ENCODE results near the gene GJB6. TPM values are rescaled to one million over a fixed set of nuclear protein-coding genes. Genes with fewer than 3 reads are reported as not detected.

Gene GJB6
- total and polyA plus RNA-seq, 2 donors (not counting 1 experiment from before 2014, with no cell fraction given): not detected

GRCh38 chr13:20239748-20240147 lies 7.6 kb upstream of the GJB6 start:
- CTCF ChIA-PET: no interaction called here
- Histone ChIP-seq H3K9ac (ENCODE audit: low read length) (no peak overlapping the region), H2AFZ (ENCODE audit: insufficient read depth, low read depth, low read length, poor library complexity, severe bottlenecking) (no peak overlapping the region), H3K27ac (ENCODE audit: low read length in 2 of 2) (no peak overlapping the region), H3K9me3 (ENCODE audit: control extremely low read depth in 1 of 3, control insufficient read depth in 2 of 3, insufficient read depth in 1 of 3, low read length in 2 of 3) (no peaks in the 10 kb centered on the region), H4K20me1 (ENCODE audit: control insufficient read depth, insufficient read depth, low read length, poor library complexity, severe bottlenecking) (no peaks in the 10 kb centered on the region), H3K4me2 (replicated peaks; ENCODE audit: low read depth, low read length, poor library complexity, severe bottlenecking) (no peak overlapping the region), H3K36me3 (replicated peaks in 1 of 2; ENCODE audit: control extremely low read depth in 1 of 2, control insufficient read depth in 1 of 2, extremely low read depth in 1 of 2, insufficient read depth in 2 of 2, low read length in 1 of 2) (no peaks in the 10 kb centered on the region), H3K27me3 (replicated peaks in 1 of 4; ENCODE audit: control extremely low read depth in 1 of 4, control insufficient read depth in 3 of 4, insufficient read depth in 4 of 4, low read length in 3 of 4) (peaks cover 0 to 3% (median under 1%) of the 10 kb centered on the region in 4 experiments), H3K4me1 (ENCODE audit: control insufficient read depth in 2 of 2, insufficient read depth in 2 of 2, low read length in 2 of 2) (no peaks in the 10 kb centered on the region), H3K4me3 (ENCODE audit: control extremely low read depth in 1 of 5, extremely low read depth in 1 of 5, insufficient read depth in 1 of 5, low read depth in 2 of 5, low read length in 4 of 5) (no peak overlapping the region), H3K79me2 (ENCODE audit: control insufficient read depth, insufficient read depth, low read length) (no peaks in the 10 kb centered on the region)
- TF ChIP-seq EZH2 (IDR thresholded peaks at IDR 0.05; ENCODE audit: borderline replicate concordance, insufficient read depth, low read depth, low read length, poor library complexity, severe bottlenecking) (no peak), CTCF (IDR thresholded peaks at IDR 0.05) (no peak)
- Mint-ChIP-seq H3K27ac (no peak overlapping the region), H3K9me3 (ENCODE audit: insufficient read depth) (no peaks in the 10 kb centered on the region), H3K27me3 (peaks cover 21% of the 10 kb centered on the region), H3K4me3 (no peak overlapping the region), H3K4me1 (no peaks in the 10 kb centered on the region)
- 87% methylated on average over 4 of the region's 6 CpGs for WGBS (ENCODE audit: insufficient coverage)
- DNase-seq (no peak), ATAC-seq (ENCODE audit: low read depth) (no peak)
- POLR2A ChIA-PET: no interaction called here
- intact Hi-C loops (cut with micrococcal nuclease): no loop called here

GRCh38 chr13:20232556-20233277 lies 598 bp upstream of the GJB6 start:
- Histone ChIP-seq H3K79me2 (ENCODE audit: control insufficient read depth, insufficient read depth, low read length) (no peaks in the 10 kb centered on the region), H3K9me3 (ENCODE audit: control extremely low read depth in 1 of 3, control insufficient read depth in 2 of 3, insufficient read depth in 1 of 3, low read length in 2 of 3) (peaks cover 0 to 3% (median 0%) of the 10 kb centered on the region in 3 donors), H3K27me3 (replicated peaks in 1 of 4; ENCODE audit: control extremely low read depth in 1 of 4, control insufficient read depth in 3 of 4, insufficient read depth in 4 of 4, low read length in 3 of 4) (peaks cover 0 to 32% (median 12%) of the 10 kb centered on the region in 4 experiments), H3K4me1 (ENCODE audit: control insufficient read depth in 2 of 2, insufficient read depth in 2 of 2, low read length in 2 of 2) (peaks cover 9 to 15% of the 10 kb centered on the region in 2 donors), H2AFZ (ENCODE audit: insufficient read depth, low read depth, low read length, poor library complexity, severe bottlenecking) (peak overlapping the region; percentile 56), H3K27ac (ENCODE audit: low read length in 2 of 2) (no peak overlapping the region), H4K20me1 (ENCODE audit: control insufficient read depth, insufficient read depth, low read length, poor library complexity, severe bottlenecking) (no peaks in the 10 kb centered on the region), H3K9ac (ENCODE audit: low read length) (no peak overlapping the region), H3K4me3 (ENCODE audit: control extremely low read depth in 1 of 5, extremely low read depth in 1 of 5, insufficient read depth in 1 of 5, low read depth in 2 of 5, low read length in 4 of 5) (peak overlapping the region in 2 of 5 experiments; percentile 5 to 24), H3K4me2 (replicated peaks; ENCODE audit: low read depth, low read length, poor library complexity, severe bottlenecking) (peak overlapping the region; percentile 66), H3K36me3 (replicated peaks in 1 of 2; ENCODE audit: control extremely low read depth in 1 of 2, control insufficient read depth in 1 of 2, extremely low read depth in 1 of 2, insufficient read depth in 2 of 2, low read length in 1 of 2) (no peaks in the 10 kb centered on the region)
- TF ChIP-seq EZH2 (IDR thresholded peaks at IDR 0.05; ENCODE audit: borderline replicate concordance, insufficient read depth, low read depth, low read length, poor library complexity, severe bottlenecking) (no peak), CTCF (IDR thresholded peaks at IDR 0.05) (no peak)
- Mint-ChIP-seq H3K4me1 (peaks cover 14% of the 10 kb centered on the region), H3K4me3 (no peak overlapping the region), H3K27me3 (peaks cover 56% of the 10 kb centered on the region), H3K27ac (no peak overlapping the region), H3K9me3 (ENCODE audit: insufficient read depth) (no peaks in the 10 kb centered on the region)
- WGBS (ENCODE audit: insufficient coverage): 50% methylated on average over 12 of the region's 25 CpGs
- intact Hi-C loops (cut with micrococcal nuclease): no loop called here
- ATAC-seq (ENCODE audit: low read depth): no peak
- POLR2A ChIA-PET: no interaction called here
- CTCF ChIA-PET: no interaction called here
- DNase-seq: no peak
